Upper lobe of right lung (tissue), 1 donor: ENCODE measurements around the gene P3R3URF. TPM values are rescaled to one million over a fixed set of nuclear protein-coding genes. Genes with fewer than 3 reads are reported as not detected.

Experiments
- ATAC-seq: fragments of 200-7000 bp; cut with Tn5 transposase; one replicate; pipeline ENCODE4 v1.9.1; 2020; ENCODE audit warnings: mild to moderate bottlenecking, moderate library complexity
- DNase-seq: peaks from one replicate; pipeline ENCODE4 v3.0.0-alpha.2; 2020
- H3K27ac ChIP-seq: fragments of 200-600 bp; one replicate; pipeline ENCODE4 v1.8.0; 2022
- H3K27me3 ChIP-seq: fragments of 200-600 bp; one replicate; pipeline ENCODE4 v1.8.0; 2022; ENCODE audit warnings: mild to moderate bottlenecking
- H3K36me3 ChIP-seq: fragments of 200-600 bp; one replicate; pipeline ENCODE4 v1.8.0; 2022
- H3K4me1 ChIP-seq: fragments of 200-600 bp; one replicate; pipeline ENCODE4 v1.8.0; 2022
- H3K4me3 ChIP-seq: fragments of 200-600 bp; one replicate; pipeline ENCODE4 v1.8.0; 2022; ENCODE audit warnings: mild to moderate bottlenecking
- H3K9me3 ChIP-seq: fragments of 200-600 bp; one replicate; pipeline ENCODE4 v1.8.0; 2022
- intact Hi-C: fragments of 100-400 bp; cut with DNase I; formaldehyde crosslinking; loops from one replicate; pipeline ENCODE4 v1.11.0; 2022
- total RNA-seq: library from RNA; stranded (reverse); fragmentation: NEBNext Ultra II Directional; extraction: Animal tissue kit (Norgen Biotek cat#: 25700); gene quantifications from one replicate; pipeline ENCODE4 v1.2.1, GENCODE V29; 2021
- TF ChIP-seq, protein P1 (sequence below): fragments of 200-600 bp; IDR thresholded peaks from one replicate; pipeline ENCODE4 v1.8.0; 2022; ENCODE audit warnings: antibody characterized with exemption
- donor health status: DM: no; HTN: yes; CAD: no; lungs with severe emphysema.

P3R3URF gene
- total RNA-seq, 1 donor from 2014 or later, result not detected

DNA sequence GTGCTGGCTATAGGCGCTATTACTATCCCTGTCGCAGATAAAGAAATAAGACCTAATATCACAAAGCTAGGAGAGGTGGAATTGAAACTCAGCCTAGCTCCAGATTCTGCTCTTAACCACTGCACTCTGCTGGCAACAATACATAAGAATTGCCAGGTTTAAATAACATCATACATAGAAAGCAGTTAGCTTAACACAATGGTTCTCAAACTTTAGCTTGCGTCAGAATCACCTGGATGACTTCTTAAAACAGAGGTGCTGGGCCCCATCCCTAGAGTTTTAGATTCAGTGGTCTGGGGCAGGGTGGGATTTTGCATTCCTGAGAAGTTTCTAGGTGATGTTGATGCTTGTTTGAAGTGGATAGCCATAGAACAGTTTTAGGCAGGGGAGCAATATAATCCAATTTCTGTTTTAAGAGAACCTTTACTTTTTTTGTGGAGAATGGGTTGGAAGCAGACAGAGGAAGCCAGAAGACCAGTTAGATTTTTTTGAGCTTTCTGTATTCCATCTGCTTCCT is 23.0 kb upstream of the P3R3URF start:
- peak overlapping the region; percentile 84 for H3K4me3 ChIP-seq
- intact Hi-C loops, result no loop called here
- ATAC-seq (no peak), DNase-seq (no peak)
- H3K9me3 ChIP-seq, result no peaks in the 10 kb centered on the region
- TF ChIP-seq, protein P1, sequence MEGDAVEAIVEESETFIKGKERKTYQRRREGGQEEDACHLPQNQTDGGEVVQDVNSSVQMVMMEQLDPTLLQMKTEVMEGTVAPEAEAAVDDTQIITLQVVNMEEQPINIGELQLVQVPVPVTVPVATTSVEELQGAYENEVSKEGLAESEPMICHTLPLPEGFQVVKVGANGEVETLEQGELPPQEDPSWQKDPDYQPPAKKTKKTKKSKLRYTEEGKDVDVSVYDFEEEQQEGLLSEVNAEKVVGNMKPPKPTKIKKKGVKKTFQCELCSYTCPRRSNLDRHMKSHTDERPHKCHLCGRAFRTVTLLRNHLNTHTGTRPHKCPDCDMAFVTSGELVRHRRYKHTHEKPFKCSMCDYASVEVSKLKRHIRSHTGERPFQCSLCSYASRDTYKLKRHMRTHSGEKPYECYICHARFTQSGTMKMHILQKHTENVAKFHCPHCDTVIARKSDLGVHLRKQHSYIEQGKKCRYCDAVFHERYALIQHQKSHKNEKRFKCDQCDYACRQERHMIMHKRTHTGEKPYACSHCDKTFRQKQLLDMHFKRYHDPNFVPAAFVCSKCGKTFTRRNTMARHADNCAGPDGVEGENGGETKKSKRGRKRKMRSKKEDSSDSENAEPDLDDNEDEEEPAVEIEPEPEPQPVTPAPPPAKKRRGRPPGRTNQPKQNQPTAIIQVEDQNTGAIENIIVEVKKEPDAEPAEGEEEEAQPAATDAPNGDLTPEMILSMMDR, result no peak
- no peaks in the 10 kb centered on the region for H3K27me3 ChIP-seq
- no peak overlapping the region for H3K27ac ChIP-seq
- H3K36me3 ChIP-seq, result peaks cover 13% of the 10 kb centered on the region
- H3K4me1 ChIP-seq, result peaks cover 8% of the 10 kb centered on the region

DNA sequence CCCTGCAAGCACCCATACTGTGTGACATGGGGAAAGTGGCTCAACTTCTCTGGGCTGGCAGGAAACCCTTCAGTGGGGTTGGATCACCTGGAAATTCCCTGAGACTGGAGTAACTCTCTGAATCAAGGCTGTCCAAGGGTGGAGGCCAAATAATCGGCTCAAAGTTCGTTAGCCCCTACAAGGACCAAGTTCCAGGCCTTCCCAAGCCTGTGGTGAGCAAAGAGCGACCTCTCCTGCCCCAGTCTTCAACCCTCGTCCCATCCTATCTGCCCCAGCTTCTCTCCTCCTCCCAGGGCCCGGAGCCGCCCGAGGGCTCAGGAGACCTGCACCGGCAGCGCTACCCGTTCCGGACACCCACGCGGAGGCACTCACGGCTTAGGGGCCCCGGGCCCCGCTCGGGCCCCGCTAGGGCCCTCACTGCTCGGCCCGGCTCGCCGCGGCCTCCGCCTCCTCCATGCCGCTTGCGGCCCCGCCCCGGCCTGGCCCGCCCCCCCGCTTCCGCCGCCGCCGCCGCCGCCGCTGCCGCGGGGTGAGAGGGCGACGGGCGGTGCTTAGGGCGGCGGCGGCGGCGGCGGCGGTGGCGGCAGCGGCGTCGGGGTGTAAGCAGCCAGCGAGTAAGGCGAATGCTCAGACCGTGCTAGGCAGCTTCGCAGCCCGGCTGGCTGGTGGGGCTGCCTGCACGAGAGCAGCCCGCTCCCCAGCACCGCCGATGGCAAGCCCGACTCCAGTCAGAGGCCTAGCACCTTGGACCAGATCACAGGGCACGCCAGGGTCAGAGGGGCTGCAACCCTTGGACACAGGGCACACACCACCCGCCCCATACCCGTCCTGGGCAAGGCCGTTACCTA is 21.9 kb upstream of the P3R3URF start, which contains the start of gene POMGNT1:
TSS of gene POMGNT1 (minus strand) at position 471 of the 848 bp plus-strand sequence. CDS start 613 bp downstream, outside the sequence.
- TF ChIP-seq, protein P1, result no peak
- H3K4me1 ChIP-seq, result peaks cover 6% of the 10 kb centered on the region
- no peaks in the 10 kb centered on the region for H3K27me3 ChIP-seq
- peaks cover 21% of the 10 kb centered on the region for H3K36me3 ChIP-seq
- peak within 1 kb of the TSS; percentile 84 for H3K4me3 ChIP-seq
- DNase-seq (peak; percentile 88), ATAC-seq (peak; percentile 93)
- peak within 1 kb of the TSS; percentile 85 for H3K27ac ChIP-seq
- H3K9me3 ChIP-seq, result no peaks in the 10 kb centered on the region
- intact Hi-C loops, result no loop called here

DNA sequence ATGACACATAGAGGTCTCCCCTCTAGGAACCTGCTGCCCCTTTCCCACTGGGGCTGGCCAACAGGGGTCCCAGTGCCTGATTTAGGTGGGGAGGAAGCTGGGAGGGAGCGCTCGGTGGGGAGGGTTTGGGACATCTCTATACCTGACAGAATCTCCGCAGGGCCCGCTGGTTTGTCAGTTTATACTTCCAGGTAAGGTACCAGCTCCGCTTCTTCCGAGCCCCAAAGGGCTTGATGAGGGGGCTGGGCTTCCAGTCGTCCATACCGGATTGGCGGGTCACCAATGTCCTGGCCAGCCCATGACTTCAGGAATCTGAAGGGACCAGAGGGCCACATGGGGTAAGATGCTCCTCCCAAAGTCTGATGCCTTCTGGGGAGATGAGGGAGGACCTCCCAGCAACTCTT is 21.3 kb upstream of the P3R3URF start:
- TF ChIP-seq, protein P1, result no peak
- DNase-seq (no peak), ATAC-seq (no peak)
- Histone ChIP-seq H3K27me3 (no peaks in the 10 kb centered on the region), H3K9me3 (no peaks in the 10 kb centered on the region), H3K27ac (peak overlapping the region; percentile 78), H3K4me1 (peaks cover 6% of the 10 kb centered on the region), H3K4me3 (peak overlapping the region; percentile 84), H3K36me3 (peaks cover 27% of the 10 kb centered on the region)
- intact Hi-C loops, result no loop called here

DNA sequence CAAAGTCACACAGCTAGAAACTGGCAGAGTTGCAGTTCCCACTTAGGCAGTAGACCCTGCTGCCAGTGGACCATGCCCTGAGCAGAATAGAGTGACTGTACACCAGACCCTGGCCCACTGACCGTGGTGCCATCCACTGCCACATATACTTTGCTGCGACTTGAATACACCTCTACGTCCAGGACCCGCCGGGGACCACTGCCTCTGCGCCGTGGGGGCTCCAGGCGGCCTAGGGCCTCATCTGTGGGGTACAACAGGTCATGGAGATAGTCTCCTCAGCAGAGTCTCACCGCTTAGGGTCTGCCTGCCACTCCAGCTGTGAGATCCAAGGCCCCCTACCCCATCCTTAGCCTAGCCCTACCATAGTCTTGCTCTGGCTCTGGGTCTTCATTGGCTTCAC is 20.3 kb upstream of the P3R3URF start:
- TF ChIP-seq, protein P1, result no peak
- ATAC-seq (no peak), DNase-seq (no peak)
- intact Hi-C loops, result no loop called here
- Histone ChIP-seq H3K4me3 (no peak overlapping the region), H3K27me3 (no peaks in the 10 kb centered on the region), H3K9me3 (no peaks in the 10 kb centered on the region), H3K27ac (no peak overlapping the region), H3K36me3 (peaks cover 36% of the 10 kb centered on the region), H3K4me1 (peaks cover 6% of the 10 kb centered on the region)

DNA sequence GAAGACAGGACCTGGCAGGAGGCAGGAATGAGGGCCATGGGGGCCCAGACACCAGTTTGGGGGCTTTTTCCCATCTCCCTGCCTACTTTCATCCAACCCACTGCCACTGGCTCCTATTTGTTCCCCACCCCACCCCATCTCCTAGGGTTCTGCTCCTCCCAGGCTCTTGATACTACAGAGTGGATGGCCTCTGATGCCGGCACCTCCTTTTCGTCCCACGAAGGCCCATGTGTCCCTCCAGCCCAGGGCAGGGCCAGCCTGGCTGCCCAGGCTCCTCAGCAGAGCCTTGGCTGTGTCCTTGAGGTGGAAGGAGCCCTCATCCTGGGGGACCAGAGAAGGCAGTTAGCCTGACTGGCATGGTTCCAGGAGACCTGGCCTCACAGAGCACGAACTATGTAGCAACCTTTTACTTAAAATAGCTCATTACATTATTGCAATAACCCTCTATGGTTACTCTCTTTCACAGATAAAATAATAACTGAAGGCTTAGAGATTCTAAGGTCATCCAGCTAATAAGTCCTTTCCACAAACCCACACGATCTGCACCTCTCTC is 18.4 kb upstream of the P3R3URF start:
- no peak overlapping the region for H3K27ac ChIP-seq
- H3K27me3 ChIP-seq, result no peaks in the 10 kb centered on the region
- intact Hi-C loops, result no loop called here
- H3K36me3 ChIP-seq, result peaks cover 49% of the 10 kb centered on the region
- peaks cover 6% of the 10 kb centered on the region for H3K4me1 ChIP-seq
- no peak for DNase-seq
- ATAC-seq, result no peak
- TF ChIP-seq, protein P1, result no peak
- H3K9me3 ChIP-seq, result no peaks in the 10 kb centered on the region
- H3K4me3 ChIP-seq, result no peak overlapping the region
